SH-SY5Y (cell line): ENCODE measurements around the gene CHN1.

Experiments used
- GATA2 ChIP-seq: IDR thresholded peaks from 2 replicates; pipeline ENCODE4 v1.6.1; 2011; ENCODE audit warnings: mild to moderate bottlenecking, low read depth, low read length
- GATA3 ChIP-seq: IDR thresholded peaks from 2 replicates; pipeline ENCODE4 v1.6.1; 2011; ENCODE audit warnings: low read depth, mild to moderate bottlenecking, low read length, moderate library complexity

GRCh38 chr2:174844295-174844708 is 160.9 kb downstream of the CHN1 start:
- no peak for TF ChIP-seq GATA2
- no peak for TF ChIP-seq GATA3
